Measurements from ENCODE around the gene UQCRFS1.

DNA sequence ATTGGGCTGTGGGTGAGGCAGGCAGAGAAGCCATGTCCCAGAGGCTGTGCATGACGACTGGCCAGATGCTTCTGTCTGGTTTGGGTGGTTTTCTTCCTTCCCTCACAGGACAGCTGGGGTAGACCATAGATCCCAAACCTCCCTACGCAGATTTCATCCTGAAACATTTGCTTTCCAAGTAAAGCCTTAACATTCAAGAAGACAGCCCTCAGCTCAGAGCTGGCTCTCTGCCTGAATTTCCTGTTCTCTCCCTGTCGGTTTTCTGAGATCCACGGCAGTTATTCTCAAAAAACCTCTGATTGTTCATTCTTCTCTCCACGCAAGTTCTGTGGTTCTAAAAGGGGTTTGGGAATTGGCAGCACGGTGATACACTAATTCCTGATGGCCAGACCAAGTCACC lies 25.3 kb downstream of the UQCRFS1 start:
- no peak for TF ChIP-seq CTCF (optimal IDR thresholded peaks at IDR 0.05 in 1 of 3, IDR thresholded peaks at IDR 0.05 in 1 of 3, conservative IDR thresholded peaks at IDR 0.05 in 1 of 3; ENCODE audit: extremely low read depth in 1 of 3, insufficient read depth in 2 of 3, low read length in 3 of 3)
- TF ChIP-seq EZH2 (IDR thresholded peaks at IDR 0.05; ENCODE audit: low read length) = no peak
